ENCODE data around the gene ZNF705A.
"Not testable (repeated sequence)": the region's sequence is repeated elsewhere in the genome, so short reads cannot be mapped to it uniquely, and the experiment has no call there.

DNA sequence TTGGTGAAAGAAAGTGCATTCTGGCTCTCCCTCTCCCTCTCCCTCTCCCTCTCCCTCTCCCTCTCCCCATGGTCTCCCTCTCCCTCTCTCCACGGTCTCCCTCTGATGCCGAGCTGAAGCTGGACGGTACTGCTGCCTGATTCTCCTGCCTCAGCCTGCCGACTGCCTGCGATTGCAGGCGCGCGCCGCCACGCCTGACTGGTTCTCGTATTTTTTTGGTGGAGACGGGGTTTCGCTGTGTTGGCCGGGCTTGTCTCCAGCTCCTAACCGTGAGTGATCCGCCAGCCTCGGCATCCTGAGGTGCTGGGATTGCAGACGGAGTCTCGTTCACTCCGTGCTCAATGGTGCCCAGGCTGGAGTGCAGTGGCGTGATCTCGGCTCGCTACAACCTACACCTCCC is 26.5 kb downstream of the ZNF705A start:
- TF ChIP-seq, protein P1, sequence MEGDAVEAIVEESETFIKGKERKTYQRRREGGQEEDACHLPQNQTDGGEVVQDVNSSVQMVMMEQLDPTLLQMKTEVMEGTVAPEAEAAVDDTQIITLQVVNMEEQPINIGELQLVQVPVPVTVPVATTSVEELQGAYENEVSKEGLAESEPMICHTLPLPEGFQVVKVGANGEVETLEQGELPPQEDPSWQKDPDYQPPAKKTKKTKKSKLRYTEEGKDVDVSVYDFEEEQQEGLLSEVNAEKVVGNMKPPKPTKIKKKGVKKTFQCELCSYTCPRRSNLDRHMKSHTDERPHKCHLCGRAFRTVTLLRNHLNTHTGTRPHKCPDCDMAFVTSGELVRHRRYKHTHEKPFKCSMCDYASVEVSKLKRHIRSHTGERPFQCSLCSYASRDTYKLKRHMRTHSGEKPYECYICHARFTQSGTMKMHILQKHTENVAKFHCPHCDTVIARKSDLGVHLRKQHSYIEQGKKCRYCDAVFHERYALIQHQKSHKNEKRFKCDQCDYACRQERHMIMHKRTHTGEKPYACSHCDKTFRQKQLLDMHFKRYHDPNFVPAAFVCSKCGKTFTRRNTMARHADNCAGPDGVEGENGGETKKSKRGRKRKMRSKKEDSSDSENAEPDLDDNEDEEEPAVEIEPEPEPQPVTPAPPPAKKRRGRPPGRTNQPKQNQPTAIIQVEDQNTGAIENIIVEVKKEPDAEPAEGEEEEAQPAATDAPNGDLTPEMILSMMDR (conservative IDR thresholded peaks at IDR 0.05 in 1 of 2, IDR thresholded peaks at IDR 0.05 in 1 of 2; ENCODE audit: low read depth in 1 of 2, low read length in 2 of 2) = not testable (repeated sequence)
- not testable (repeated sequence) for TF ChIP-seq EZH2 (IDR thresholded peaks at IDR 0.05; ENCODE audit: low read length, missing control alignments)

Data from fibroblast of lung (primary cell).